BLaER1 treated with 17β-estradiol and CSF1 and Interleukin-3, amounts not matched to agents 10 nM and 100 nM (cell line): ENCODE measurements around the gene EAPP.
"Not testable (repeated sequence)": the region's sequence is repeated elsewhere in the genome, so short reads cannot be mapped to it uniquely, and the experiment has no call there.

Experiments used
- H3K27ac ChIP-seq, 11 experiments: shearing (Covaris generic); formaldehyde crosslinking; 2 replicates each; pipeline ENCODE4 v1.8.1; 2022
- H3K27me3 ChIP-seq, 11 experiments: shearing (Covaris generic); formaldehyde crosslinking; 2 replicates each; pipeline ENCODE4 v1.8.1; 2022
- H3K36me3 ChIP-seq, 11 experiments: shearing (Covaris generic); formaldehyde crosslinking; 2 replicates each; pipeline ENCODE4 v1.8.1; 2022
- H3K4me1 ChIP-seq, 10 experiments: shearing (Covaris generic); formaldehyde crosslinking; 2 replicates each; pipeline ENCODE4 v1.8.1; 2022
- H3K4me2 ChIP-seq, 11 experiments: shearing (Covaris generic); formaldehyde crosslinking; 2 replicates each; pipeline ENCODE4 v1.8.1; 2022
- H3K4me3 ChIP-seq, 10 experiments: shearing (Covaris generic); formaldehyde crosslinking; 2 replicates each; pipeline ENCODE4 v1.8.1; 2022
- H3K9ac ChIP-seq, 11 experiments: shearing (Covaris generic); formaldehyde crosslinking; 2 replicates each; pipeline ENCODE4 v1.8.1; 2022
- H3K9me3 ChIP-seq, 11 experiments: shearing (Covaris generic); formaldehyde crosslinking; replicated peaks in 1 of 11; 2 replicates each; pipeline ENCODE4 v1.8.1; 2022
- H4K20me1 ChIP-seq, 11 experiments: shearing (Covaris generic); formaldehyde crosslinking; 2 replicates each; pipeline ENCODE4 v1.8.1; 2022
- Cebpa-rat ChIP-seq, 11 experiments: shearing (Covaris generic); IDR thresholded peaks; 2 replicates each; pipeline ENCODE4 v1.8.1; 2022

EAPP gene

GRCh38 chr14:34554540-34555250 is 15.2 kb upstream of the EAPP start:
- TF ChIP-seq Cebpa-rat (IDR thresholded peaks at IDR 0.05): no peak
- Histone ChIP-seq H3K4me3 (peak overlapping the region in 8 of 10 experiments; percentile 6 to 46 (median 38); a peak in 12 of 20 replicates), H3K9ac (peak overlapping the region in 10 of 11 experiments; percentile 25 to 69 (median 54); a peak in 17 of 22 replicates), H4K20me1 (no peaks in the 10 kb centered on the region; a peak in 1 of 22 replicates), H3K4me2 (peak overlapping the region; percentile 42 to 86 (median 71)), H3K27ac (peak overlapping the region in 7 of 11 experiments; percentile 5 to 52 (median 38); a peak in 10 of 22 replicates), H3K36me3 (no peaks in the 10 kb centered on the region), H3K4me1 (peaks cover 17 to 45% (median 32%) of the 10 kb centered on the region in 10 experiments), H3K27me3 (no peaks in the 10 kb centered on the region), H3K9me3 (no peaks in the 10 kb centered on the region)

DNA sequence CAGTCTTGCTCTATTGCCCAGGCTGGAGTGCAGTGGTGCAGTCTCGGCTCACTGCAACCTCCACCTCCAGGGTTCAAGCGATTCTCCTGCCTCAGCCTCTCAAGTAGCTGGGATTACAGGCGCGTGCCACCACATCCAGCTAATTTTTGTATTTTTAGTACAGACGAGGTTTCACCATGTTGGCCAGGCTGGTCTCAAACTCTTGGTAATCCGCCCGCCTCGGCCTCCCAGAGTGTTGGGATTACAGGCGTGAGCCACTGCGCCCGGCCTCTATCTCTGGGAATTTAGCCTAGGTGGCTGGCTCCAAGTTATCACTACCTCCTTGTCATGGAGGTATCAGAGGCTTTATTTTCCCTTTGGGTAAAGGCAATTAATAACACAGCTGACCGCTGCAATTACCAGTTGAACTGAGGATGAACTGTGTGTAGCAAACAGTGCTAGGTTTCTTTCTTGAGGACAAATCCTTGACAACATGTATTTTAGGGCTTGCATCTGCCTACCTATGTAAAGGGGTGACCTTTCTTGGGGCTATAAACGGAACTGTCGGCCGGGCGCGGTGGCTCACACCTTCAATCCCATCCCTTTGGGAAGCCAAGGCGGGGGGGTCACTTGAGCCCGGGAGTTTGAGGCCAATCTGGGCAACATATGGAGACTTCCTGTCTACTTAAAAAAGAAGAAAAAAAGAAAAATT is 9.9 kb upstream of the EAPP start:
- not testable (repeated sequence) for H3K27ac ChIP-seq, H3K9me3 ChIP-seq, H4K20me1 ChIP-seq, H3K27me3 ChIP-seq, H3K4me3 ChIP-seq, H3K36me3 ChIP-seq
- peak overlapping the region; percentile 22 to 80 (median 66); a peak in 19 of 22 replicates for H3K4me2 ChIP-seq
- peaks cover 29 to 60% (median 46%) of the 10 kb centered on the region in 10 experiments for H3K4me1 ChIP-seq
- peak overlapping the region in 4 of 11 experiments; percentile 26 to 49 (median 30); a peak in 5 of 22 replicates for H3K9ac ChIP-seq

GRCh38 chr14:34548472-34548981 is 9.0 kb upstream of the EAPP start:
- Histone ChIP-seq H3K9me3 (no peaks in the 10 kb centered on the region), H3K27ac (peak overlapping the region in 7 of 11 experiments; percentile 2 to 56 (median 25); a peak in 10 of 22 replicates), H3K9ac (peak overlapping the region in 10 of 11 experiments; percentile 18 to 56 (median 42); a peak in 15 of 22 replicates), H4K20me1 (no peaks in the 10 kb centered on the region), H3K4me1 (peaks cover 24 to 53% (median 42%) of the 10 kb centered on the region in 10 experiments), H3K4me2 (peak overlapping the region; percentile 48 to 80 (median 68)), H3K36me3 (no peaks in the 10 kb centered on the region), H3K27me3 (no peaks in the 10 kb centered on the region), H3K4me3 (peak overlapping the region in 2 of 10 experiments; percentile 22 to 29; a peak in 1 of 20 replicates)
- TF ChIP-seq Cebpa-rat (IDR thresholded peaks at IDR 0.05): no peak

DNA sequence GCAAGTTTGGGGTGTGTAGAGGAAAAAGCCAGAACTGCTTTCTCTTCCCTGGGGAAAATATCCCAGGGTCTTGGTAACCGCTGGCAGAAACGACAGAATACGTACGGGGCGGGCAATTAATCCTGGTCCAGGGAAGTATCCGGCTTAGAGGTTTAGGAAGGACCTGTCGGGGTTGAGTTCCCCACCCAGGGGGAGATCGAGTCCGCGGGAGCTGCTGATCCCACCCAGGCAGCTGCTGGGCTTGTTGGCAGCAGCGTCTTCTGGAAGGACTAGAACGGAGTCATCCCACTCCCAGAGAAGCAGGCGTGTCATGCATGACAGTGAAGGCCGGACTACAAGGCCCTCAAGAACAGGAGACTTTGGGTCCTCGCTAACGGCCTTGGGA is 7.6 kb upstream of the EAPP start:
- not testable (repeated sequence) for H3K9ac ChIP-seq, H4K20me1 ChIP-seq, H3K9me3 ChIP-seq, H3K27ac ChIP-seq, H3K4me2 ChIP-seq, H3K36me3 ChIP-seq, H3K4me3 ChIP-seq, H3K27me3 ChIP-seq
- peaks cover 24 to 45% (median 39%) of the 10 kb centered on the region in 10 experiments for H3K4me1 ChIP-seq

- H3K36me3 ChIP-seq, H3K9ac ChIP-seq, H3K27ac ChIP-seq, H3K4me3 ChIP-seq, H3K27me3 ChIP-seq, H4K20me1 ChIP-seq, H3K9me3 ChIP-seq, H3K4me2 ChIP-seq: not testable (repeated sequence)
- peaks cover 20 to 39% (median 36%) of the 10 kb centered on the region in 10 experiments for H3K4me1 ChIP-seq
Measured at GRCh38 chr14:34546272-34547135, 7.0 kb upstream of the EAPP start.

GRCh38 chr14:34540181-34541059 is 919 bp upstream of the EAPP start:
- H3K4me3 ChIP-seq: peak overlapping the region; percentile 77 to 99 (median 95)
- peaks cover 11 to 26% (median 22%) of the 10 kb centered on the region in 11 experiments for H3K36me3 ChIP-seq
- peak overlapping the region; percentile 84 to 98 (median 94) for H3K27ac ChIP-seq
- not testable (repeated sequence) for H3K9me3 ChIP-seq, H3K27me3 ChIP-seq
- H4K20me1 ChIP-seq: peaks cover 0 to 16% (median 0%) of the 10 kb centered on the region in 11 experiments; a peak in 6 of 22 replicates
- peak overlapping the region; percentile 86 to 99 (median 96) for H3K9ac ChIP-seq
- peaks cover 11 to 24% (median 20%) of the 10 kb centered on the region in 10 experiments for H3K4me1 ChIP-seq
- peak overlapping the region; percentile 46 to 72 (median 62) for H3K4me2 ChIP-seq

GRCh38 chr14:34538871-34539406 is 562 bp downstream of the EAPP start:
- Histone ChIP-seq H4K20me1 (peaks cover 0 to 16% (median 0%) of the 10 kb centered on the region in 11 experiments; a peak in 6 of 22 replicates), H3K9ac (peak overlapping the region; percentile 86 to 99 (median 96)), H3K4me1 (peaks cover 11 to 24% (median 20%) of the 10 kb centered on the region in 10 experiments), H3K36me3 (peaks cover 13 to 41% (median 35%) of the 10 kb centered on the region in 11 experiments), H3K27me3 (no peaks in the 10 kb centered on the region), H3K27ac (peak overlapping the region; percentile 84 to 98 (median 94)), H3K4me3 (peak overlapping the region; percentile 77 to 99 (median 95)), H3K9me3 (no peaks in the 10 kb centered on the region), H3K4me2 (peak overlapping the region; percentile 72 to 99 (median 86))
- no peak for TF ChIP-seq Cebpa-rat (IDR thresholded peaks at IDR 0.05)

GRCh38 chr14:34538096-34538495 is 1.4 kb downstream of the EAPP start:
- H3K4me1 ChIP-seq: peaks cover 11 to 24% (median 20%) of the 10 kb centered on the region in 10 experiments
- H3K27me3 ChIP-seq, H3K9me3 ChIP-seq: not testable (repeated sequence)
- H3K4me2 ChIP-seq: peak overlapping the region; percentile 72 to 99 (median 86)
- peak overlapping the region in 3 of 11 experiments; percentile 94 to 98 (median 98); a peak in 4 of 22 replicates for H3K27ac ChIP-seq
- peak overlapping the region; percentile 77 to 99 (median 95) for H3K4me3 ChIP-seq
- peak overlapping the region; percentile 86 to 99 (median 96) for H3K9ac ChIP-seq
- H3K36me3 ChIP-seq: peaks cover 21 to 49% (median 43%) of the 10 kb centered on the region in 11 experiments
- H4K20me1 ChIP-seq: peaks cover 0 to 16% (median 0%) of the 10 kb centered on the region in 11 experiments; a peak in 6 of 22 replicates
